Astrocyte of the spinal cord (primary cell): ENCODE results near the gene REXO5.
A peak's percentile ranks its signal among the peaks of the same experiment; 100 is the strongest.

Source experiments
- DNase-seq: peaks from one replicate; pipeline ENCODE4 v3.0.0; 2011; ENCODE audit warnings: low read depth, low spot score
- H3K4me3 ChIP-seq: 2 replicates; pipeline ENCODE4 v1.5.1; 2011; ENCODE audit warnings: low read depth, mild to moderate bottlenecking, low read length, moderate library complexity
- in situ Hi-C: cut with HindIII; loops from 2 replicates; pipeline ENCODE4 v1.10.0; 2017; ENCODE audit warnings: low sequenced_read_pairs
- TF ChIP-seq, protein P1 (sequence below): IDR thresholded peaks from 2 replicates; pipeline ENCODE4 v1.5.1; 2012; ENCODE audit warnings: low read depth, mild to moderate bottlenecking, low read length, inconsistent platforms

REXO5 gene

DNA sequence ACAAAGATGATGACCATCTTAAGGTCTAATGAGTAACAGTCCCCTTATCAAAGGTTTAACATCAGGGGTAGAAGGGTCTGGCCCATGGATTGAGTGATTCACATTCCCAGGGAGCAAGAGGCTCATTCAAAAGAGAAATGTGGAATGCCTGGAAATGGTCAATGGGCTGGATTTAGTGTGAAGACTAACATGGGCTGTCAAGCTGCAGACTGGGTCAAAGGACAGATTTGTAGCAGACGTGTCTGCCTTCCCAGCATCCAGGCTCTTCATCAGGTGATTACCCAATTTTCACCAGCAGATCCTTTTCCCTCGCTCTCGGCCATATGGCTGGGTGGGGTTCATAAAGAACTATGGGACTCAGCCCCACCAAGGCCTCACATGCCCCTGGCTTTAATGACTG lies 67.0 kb downstream of the REXO5 start:
- DNase-seq, result no peak
- in situ Hi-C loops, result no loop called here
- TF ChIP-seq, protein P1, sequence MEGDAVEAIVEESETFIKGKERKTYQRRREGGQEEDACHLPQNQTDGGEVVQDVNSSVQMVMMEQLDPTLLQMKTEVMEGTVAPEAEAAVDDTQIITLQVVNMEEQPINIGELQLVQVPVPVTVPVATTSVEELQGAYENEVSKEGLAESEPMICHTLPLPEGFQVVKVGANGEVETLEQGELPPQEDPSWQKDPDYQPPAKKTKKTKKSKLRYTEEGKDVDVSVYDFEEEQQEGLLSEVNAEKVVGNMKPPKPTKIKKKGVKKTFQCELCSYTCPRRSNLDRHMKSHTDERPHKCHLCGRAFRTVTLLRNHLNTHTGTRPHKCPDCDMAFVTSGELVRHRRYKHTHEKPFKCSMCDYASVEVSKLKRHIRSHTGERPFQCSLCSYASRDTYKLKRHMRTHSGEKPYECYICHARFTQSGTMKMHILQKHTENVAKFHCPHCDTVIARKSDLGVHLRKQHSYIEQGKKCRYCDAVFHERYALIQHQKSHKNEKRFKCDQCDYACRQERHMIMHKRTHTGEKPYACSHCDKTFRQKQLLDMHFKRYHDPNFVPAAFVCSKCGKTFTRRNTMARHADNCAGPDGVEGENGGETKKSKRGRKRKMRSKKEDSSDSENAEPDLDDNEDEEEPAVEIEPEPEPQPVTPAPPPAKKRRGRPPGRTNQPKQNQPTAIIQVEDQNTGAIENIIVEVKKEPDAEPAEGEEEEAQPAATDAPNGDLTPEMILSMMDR, result no peak
- H3K4me3 ChIP-seq, result no peak overlapping the region

DNA sequence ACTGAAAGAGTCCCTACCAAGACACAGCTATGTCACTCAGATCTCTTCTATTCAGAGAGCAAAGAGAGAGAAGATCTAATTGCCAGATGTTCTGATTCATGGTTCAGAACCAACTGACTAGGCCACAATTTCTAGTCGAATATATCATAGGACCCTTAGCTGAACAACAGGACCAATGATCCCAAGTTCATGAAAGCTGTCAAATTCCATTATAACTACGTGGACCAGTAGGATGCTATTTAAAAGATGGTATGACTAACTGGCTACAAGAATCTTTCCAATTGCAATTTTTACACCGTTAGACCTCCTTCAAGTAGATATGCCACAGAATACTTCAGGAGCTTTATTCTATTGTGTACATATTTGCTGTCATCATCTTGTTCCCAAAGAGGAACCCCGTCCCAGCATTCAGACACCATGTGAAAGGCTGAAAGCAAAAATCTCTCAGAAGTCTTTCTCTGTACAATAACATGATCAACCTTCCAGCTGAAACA lies 67.8 kb downstream of the REXO5 start:
- H3K4me3 ChIP-seq, result no peak overlapping the region
- TF ChIP-seq, protein P1, result no peak
- no peak for DNase-seq
- in situ Hi-C loops, result no loop called here

DNA sequence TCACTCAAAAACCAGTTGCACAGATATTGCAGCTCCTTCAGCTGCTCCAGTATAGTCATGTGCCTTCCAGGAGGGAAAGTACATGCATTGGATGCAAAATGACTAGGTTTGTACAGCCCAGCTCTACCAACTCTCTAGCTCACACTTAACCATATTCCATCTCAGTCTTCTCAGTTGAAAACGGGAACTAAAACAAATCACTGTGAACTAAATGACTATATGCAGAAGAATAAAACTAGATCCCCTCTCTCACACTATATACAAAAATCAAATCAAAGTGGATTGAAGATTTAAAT lies 69.0 kb downstream of the REXO5 start:
- TF ChIP-seq, protein P1, result no peak
- DNase-seq, result no peak
- H3K4me3 ChIP-seq, result no peak overlapping the region
- in situ Hi-C loops, result no loop called here

DNA sequence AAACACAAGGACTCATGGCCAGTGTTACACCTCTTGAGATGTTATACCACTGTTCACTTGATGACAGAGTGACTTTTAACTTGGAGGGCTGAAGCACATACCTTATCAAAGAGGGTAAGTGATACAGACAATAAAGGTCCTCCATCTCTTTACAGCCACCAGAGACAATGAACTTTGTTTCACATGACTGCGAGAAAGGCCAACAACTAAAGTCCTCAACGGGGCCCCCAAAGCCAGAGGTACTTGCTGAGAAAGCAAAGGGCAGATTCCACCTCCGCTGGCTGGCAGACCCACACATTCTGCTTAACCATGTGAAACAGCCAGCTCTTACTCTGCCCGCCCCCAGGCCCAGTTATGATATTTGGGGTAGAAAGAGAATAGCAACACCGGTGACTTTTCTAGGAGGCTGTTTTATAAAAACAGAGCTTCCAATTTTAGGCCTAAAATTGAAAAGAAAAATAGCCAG lies 72.4 kb downstream of the REXO5 start:
- H3K4me3 ChIP-seq, result no peak overlapping the region
- DNase-seq, result no peak
- in situ Hi-C loops, result no loop called here
- TF ChIP-seq, protein P1, result no peak

DNA sequence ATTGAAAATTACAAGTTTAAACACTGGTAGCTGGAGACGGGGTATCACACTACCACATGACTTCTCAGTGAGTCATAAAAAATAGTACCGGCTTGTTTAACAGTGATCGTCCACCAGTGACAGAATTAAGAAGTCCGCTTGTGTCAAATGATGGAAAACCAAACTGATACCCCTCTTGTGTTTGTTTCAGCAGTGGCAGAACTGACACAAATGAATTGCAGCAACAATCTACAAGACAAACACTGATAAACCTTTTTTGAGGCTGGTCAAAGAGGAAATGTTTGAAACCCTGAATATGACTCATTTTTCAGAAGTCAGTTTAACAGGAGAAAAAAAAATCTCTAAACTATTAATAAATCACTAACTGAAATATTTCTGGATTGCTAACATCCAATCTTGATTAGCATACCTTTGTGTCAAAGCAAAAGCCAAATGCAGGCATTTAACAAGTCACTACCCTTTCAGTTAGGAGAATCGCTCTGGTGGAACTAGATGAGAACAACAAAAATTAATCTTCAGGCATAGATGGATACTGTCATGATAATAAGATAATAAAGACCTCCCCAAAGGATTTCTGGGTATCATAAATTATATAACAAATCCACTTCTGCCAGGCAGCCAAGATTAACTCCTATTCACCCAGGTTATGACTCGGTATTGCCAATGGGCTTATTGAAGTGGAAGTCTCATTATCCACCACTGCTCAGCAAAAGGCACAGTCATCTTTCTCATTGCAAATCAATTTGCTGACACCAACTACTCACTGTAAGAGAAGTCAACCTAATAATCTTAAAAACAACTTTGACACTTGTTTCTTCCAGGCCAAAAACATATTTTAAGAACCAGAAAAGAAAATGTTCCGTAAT lies 73.1 kb downstream of the REXO5 start:
- H3K4me3 ChIP-seq, result no peak overlapping the region
- peak; percentile 57 for DNase-seq
- in situ Hi-C loops, result no loop called here
- TF ChIP-seq, protein P1, result no peak

DNA sequence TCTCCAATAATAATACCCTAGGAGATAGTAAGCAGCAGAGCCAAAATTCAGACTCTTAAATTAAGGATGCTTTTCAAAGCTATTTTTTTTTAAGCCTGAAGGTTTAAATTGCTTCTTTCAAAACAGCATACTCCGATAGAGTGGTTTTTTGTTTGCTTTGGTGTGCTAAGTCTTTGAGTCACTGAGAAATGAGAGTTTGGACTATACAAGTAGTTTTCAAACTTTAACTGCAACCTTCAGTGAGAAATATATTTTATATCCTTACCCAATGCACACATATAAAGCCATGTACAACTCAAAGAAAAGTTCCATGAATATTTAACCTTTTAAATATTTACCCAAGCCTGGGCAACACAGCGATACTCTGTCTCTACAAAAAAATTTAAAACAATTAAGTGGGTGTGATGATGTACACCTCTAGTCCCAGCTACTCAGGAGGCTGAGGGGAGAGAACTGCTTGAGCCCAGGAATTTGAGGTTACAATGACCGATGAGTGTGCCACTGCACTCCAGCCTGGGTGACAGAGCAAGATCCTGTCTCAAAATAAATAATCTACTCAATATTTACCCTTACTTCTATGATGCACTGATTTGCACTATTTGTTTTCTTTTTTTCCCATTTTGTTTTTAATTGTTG lies 74.7 kb downstream of the REXO5 start:
- DNase-seq, result no peak
- TF ChIP-seq, protein P1, result no peak

More for the DNA sequence above, 74.7 kb downstream of the REXO5 start:
- H3K4me3 ChIP-seq, result no peak overlapping the region
- in situ Hi-C loops, result no loop called here
